GM20000 (cell line): Measurements from ENCODE around the gene FAM217A.
"Not testable (repeated sequence)": the region's sequence is repeated elsewhere in the genome, so short reads cannot be mapped to it uniquely, and the experiment has no call there.

Source experiments
- DNase-seq: peaks from one replicate; pipeline ENCODE4 v3.0.0; 2012; ENCODE audit warnings: low spot score
- CTCF ChIP-seq: IDR thresholded peaks from 2 replicates; pipeline ENCODE4 v1.5.1; 2012; ENCODE audit warnings: mild to moderate bottlenecking, control low read depth; ENCODE audit errors: extremely low read depth, missing control alignments

Gene FAM217A

DNA sequence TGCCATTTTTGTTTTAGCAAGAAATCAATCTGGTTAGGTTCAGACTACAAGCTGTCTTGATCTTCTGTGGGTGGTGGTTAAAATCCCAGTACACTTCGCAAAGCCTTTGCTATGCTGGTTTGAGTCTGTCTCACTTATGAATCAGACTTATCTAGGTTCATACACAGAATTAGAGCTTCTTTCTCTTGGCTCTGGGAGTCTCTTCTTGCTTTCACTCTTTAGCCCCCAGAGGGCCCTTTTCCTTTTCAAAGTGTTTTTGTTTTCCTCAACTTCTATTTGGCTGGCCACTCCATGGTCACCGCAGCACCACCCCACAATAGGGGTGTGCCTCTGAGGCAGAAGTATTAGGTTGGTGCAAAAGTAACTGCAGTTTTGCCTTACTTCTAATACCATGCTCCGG lies 35.2 kb upstream of the FAM217A start:
- TF ChIP-seq CTCF = no peak
- DNase-seq = no peak

DNA sequence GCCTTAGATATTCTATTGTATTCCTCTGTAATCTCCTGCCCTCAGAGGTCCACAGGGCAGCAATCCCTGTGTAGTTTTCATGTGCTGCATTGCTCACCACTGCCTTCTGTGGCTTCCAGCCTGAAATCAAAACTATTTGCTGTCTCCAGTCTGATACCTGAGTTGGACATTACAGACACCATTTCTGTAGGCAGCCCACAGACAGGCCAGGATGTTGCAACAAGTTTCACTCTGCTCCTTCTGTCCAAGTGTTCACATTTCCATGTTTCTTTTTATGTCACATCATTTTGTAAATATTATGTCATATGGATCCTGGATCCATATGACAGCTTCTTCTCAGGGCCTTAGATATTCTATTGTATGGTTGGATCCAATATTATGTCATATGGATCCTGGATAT lies 34.7 kb upstream of the FAM217A start:
- no peak for DNase-seq
- no peak for TF ChIP-seq CTCF

DNA sequence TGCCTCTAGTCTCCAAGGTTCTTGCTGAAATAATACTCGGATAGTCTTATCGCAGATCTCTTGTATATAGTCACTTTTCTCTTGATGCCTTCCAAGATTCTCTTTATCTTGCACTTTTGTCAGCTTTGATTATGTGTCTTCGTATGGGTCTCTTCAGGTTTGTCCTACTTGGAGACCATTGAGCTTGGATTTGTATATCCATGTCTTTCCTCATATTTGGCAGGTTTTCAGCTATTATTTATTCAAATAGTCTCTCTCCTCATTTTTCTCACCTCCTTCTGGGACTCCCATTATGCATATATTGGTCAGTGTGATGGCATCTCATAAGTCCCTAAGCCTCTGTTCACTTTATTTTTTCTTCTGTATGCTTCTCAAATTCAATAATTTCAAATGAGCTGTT lies 33.4 kb upstream of the FAM217A start:
- TF ChIP-seq CTCF = no peak
- DNase-seq = no peak

- DNase-seq = not testable (repeated sequence)
These were observed 30.5 kb upstream of the FAM217A start for GRCh38 chr6:4109363-4109815.

GRCh38 chr6:4108561-4109093 lies 29.7 kb upstream of the FAM217A start:
- TF ChIP-seq CTCF = no peak
- DNase-seq = no peak

- TF ChIP-seq CTCF = no peak
- DNase-seq = no peak
These were observed 28.9 kb upstream of the FAM217A start for GRCh38 chr6:4107873-4108272.

GRCh38 chr6:4105980-4106536 lies 27.1 kb upstream of the FAM217A start:
- TF ChIP-seq CTCF = no peak
- no peak for DNase-seq

DNA sequence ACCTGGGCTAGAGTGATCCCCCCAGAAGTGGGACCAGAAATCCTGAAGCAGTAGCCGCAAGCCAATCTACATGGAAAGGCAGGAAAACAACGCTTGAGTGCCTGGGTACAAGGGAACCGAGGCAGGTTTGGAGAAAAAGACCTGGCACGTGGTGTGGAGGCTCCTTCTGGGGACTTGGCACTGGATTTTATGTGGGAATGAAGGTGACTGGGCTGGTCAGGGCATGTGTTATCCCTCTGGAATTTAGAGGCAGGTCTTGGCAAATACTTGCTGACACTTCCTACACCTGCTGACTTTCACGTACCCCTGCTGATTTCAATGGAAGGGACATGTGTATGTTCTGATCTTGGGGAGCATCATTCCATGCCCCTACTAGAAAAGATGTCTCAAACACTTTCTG lies 25.0 kb upstream of the FAM217A start:
- no peak for DNase-seq
- no peak for TF ChIP-seq CTCF
